Neural crest cell (in vitro differentiated cells): ENCODE data around the gene PRDM16. TPM values are rescaled to one million over a fixed set of nuclear protein-coding genes. Genes with fewer than 3 reads are reported as not detected.

Experiments
- DNase-seq: peaks from one replicate; pipeline ENCODE4 v3.0.0; 2021; ENCODE audit warnings: low read depth, mixed read lengths, low spot score
- H3K27ac Mint-ChIP-seq: one replicate; pipeline ENCODE4 v1.8.0; 2021; ENCODE audit warnings: mild to moderate bottlenecking, mixed read lengths; ENCODE audit not compliant: unreplicated experiment
- H3K27me3 Mint-ChIP-seq: 2 replicates; pipeline ENCODE4 v1.8.0; 2021; ENCODE audit warnings: low read depth, mild to moderate bottlenecking, mixed read lengths
- H3K36me3 Mint-ChIP-seq: 2 replicates; pipeline ENCODE4 v1.8.0; 2021; ENCODE audit warnings: low read depth, mild to moderate bottlenecking, mixed read lengths
- H3K4me1 Mint-ChIP-seq: 2 replicates; pipeline ENCODE4 v1.8.0; 2021; ENCODE audit warnings: mixed read lengths
- H3K4me3 Mint-ChIP-seq: one replicate; pipeline ENCODE4 v1.8.0; 2021; ENCODE audit warnings: mild to moderate bottlenecking, mixed read lengths
- H3K9me3 Mint-ChIP-seq: 2 replicates; pipeline ENCODE4 v1.8.0; 2021; ENCODE audit warnings: mixed read lengths
- total RNA-seq: library from RNA; stranded (reverse); gene quantifications from 2 replicates; pipeline ENCODE4 v1.2.1, GENCODE V29; 2021
- TF ChIP-seq, protein P1 (sequence below): fragments of 200-600 bp; sonication (generic); conservative IDR thresholded peaks from 2 replicates; pipeline ENCODE4 v1.5.0; 2021; ENCODE audit warnings: antibody characterized with exemption, mild to moderate bottlenecking

The PRDM16 gene
- total RNA-seq, 1 donor from 2014 or later: 11.7 TPM

DNA sequence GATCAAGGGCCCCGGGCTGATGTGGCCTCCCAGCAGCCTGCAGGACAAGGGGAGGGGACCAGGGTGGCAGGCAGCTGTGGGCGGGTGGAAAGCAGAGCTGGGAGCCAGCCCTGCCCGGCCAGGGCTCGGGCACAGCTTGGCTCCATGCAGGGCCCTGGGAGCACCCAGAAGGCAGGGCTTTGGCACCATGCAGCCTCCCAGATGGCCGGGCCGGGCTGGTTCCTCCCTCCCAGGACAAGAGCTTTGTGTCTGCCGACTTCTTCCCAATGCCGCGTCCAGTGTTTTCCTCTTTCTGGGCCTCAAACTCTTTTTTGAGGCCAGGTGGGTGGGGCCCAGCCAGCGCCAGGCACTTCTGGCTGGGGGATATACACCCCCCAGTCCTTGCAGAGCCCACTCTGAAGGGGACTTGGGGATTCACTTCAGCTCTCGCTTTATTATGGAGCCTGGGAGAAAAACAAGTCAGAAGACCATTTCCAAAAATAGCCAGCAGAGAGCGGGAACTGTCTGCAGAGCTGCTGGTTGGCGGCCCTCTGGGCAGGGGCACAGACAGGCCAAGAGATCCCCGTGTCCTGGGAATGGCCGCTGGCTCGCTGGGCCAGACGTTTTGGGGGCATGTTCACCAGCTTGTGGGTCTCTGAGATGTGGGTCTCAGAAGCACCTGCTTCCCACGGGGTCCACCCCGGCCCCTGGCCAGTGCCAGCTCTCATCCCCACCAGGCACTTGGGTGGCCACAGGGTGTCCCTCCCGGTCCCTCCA is 281.7 kb downstream of the PRDM16 start:
- peaks cover 48% of the 10 kb centered on the region for H3K4me1 Mint-ChIP-seq
- TF ChIP-seq, protein P1, sequence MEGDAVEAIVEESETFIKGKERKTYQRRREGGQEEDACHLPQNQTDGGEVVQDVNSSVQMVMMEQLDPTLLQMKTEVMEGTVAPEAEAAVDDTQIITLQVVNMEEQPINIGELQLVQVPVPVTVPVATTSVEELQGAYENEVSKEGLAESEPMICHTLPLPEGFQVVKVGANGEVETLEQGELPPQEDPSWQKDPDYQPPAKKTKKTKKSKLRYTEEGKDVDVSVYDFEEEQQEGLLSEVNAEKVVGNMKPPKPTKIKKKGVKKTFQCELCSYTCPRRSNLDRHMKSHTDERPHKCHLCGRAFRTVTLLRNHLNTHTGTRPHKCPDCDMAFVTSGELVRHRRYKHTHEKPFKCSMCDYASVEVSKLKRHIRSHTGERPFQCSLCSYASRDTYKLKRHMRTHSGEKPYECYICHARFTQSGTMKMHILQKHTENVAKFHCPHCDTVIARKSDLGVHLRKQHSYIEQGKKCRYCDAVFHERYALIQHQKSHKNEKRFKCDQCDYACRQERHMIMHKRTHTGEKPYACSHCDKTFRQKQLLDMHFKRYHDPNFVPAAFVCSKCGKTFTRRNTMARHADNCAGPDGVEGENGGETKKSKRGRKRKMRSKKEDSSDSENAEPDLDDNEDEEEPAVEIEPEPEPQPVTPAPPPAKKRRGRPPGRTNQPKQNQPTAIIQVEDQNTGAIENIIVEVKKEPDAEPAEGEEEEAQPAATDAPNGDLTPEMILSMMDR: no peak
- H3K27ac Mint-ChIP-seq: no peak overlapping the region
- H3K9me3 Mint-ChIP-seq: no peaks in the 10 kb centered on the region
- peaks cover 6% of the 10 kb centered on the region for H3K27me3 Mint-ChIP-seq
- no peaks in the 10 kb centered on the region for H3K36me3 Mint-ChIP-seq
- H3K4me3 Mint-ChIP-seq: no peak overlapping the region
- no peak for DNase-seq

DNA sequence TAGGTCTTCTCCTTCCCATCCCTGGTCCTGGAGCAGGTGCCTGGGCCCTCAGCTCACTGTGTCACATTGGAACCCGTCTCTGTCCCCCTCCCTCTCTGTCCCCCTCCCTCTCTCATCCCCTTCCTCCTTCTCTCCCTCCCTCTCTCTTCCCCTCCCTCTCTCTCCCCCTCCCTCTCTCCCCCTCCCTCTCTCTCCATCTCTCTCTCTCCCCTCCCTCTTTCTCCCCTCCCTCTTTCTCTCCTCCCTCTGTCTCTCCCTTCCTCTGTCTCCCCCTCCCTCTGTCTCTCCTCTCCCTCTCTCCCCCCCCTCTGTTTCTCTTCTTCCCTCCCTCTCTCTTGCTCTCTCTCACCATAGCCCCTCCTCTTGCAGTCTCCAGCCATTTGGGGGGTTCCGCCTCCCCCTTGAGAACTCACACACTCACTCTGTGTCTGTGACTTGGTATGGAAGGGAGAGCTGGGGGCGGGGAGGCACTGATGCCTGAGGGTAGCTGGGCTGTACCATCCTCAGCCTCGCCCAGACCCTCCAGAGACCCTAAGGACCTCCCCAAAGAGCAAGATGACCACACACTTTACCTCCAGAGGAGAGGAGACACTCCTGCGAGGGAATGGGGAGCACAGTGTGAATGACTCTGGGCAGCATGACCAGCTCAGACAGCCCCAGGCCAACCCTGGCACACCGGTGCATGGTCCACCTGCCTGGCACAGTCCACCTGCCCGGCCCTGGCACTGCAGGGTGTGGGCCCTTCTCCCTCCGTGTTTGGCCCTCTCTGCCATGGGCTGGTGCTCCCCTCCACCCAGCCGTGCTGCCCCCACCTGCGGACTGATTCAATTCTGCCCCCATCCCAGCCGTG is 282.7 kb downstream of the PRDM16 start:
- no peaks in the 10 kb centered on the region for H3K36me3 Mint-ChIP-seq
- no peak overlapping the region for H3K4me3 Mint-ChIP-seq
- no peak for DNase-seq
- peaks cover 38% of the 10 kb centered on the region for H3K4me1 Mint-ChIP-seq
- peaks cover 6% of the 10 kb centered on the region for H3K27me3 Mint-ChIP-seq
- no peaks in the 10 kb centered on the region for H3K9me3 Mint-ChIP-seq
- TF ChIP-seq, protein P1: no peak
- H3K27ac Mint-ChIP-seq: peak overlapping the region; percentile 97

DNA sequence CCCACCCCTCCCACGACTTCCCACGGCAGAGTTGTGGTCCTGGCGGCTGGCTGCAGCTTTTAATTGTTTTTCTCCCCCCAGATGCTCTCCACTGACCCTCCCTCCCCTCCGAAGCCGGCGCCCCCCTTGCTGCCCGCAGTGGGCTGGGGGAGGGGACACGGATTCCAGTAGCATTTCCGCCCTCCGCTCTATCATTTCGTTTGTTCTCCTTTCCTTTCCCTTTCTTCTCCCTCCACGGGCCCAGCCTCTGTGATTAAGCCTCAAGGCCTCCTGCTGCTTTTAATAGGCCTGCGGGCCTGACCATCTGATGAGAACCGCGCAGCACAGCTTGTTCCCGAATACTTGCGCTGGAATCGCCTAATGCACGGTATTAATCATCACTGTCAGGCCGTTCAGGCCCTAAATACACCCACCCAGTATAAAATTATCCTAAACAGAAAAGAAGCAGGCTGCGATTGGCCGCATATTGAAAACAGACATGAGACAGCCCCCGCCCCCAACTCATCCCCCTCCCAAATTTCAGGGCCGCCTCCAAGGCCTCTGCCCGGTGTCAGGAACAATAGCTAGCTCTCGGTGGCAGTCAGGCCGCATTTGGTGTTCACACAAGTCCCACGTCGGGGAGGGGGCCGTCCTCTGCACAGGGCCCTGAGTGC is 283.4 kb downstream of the PRDM16 start:
- Mint-ChIP-seq H3K36me3 (no peaks in the 10 kb centered on the region), H3K27me3 (peaks cover 6% of the 10 kb centered on the region), H3K27ac (peak overlapping the region; percentile 97), H3K4me3 (peak overlapping the region; percentile 81), H3K9me3 (no peaks in the 10 kb centered on the region), H3K4me1 (peaks cover 37% of the 10 kb centered on the region)
- DNase-seq: peak; percentile 38
- TF ChIP-seq, protein P1: no peak

DNA sequence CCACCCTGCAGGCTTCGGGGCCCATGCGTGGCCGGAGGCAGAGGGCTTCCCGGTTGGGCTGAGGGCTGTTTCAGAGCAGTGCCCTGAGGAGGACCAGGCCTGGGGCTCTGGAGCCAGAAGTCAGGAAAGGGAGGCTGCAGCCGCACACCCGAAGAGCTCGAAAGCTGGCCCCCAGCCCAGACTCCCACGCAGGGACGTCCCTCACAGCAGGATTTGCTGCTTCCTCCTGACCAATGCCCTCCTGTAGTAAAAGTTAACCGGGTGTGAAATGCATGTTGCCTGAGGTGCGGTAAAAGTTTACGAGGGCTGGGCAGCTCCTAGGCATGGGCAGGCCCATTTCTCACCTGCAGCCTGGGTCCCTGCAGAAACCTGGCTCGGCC is 283.9 kb downstream of the PRDM16 start:
- Mint-ChIP-seq H3K4me3 (no peak overlapping the region), H3K27ac (peak overlapping the region; percentile 14), H3K4me1 (peaks cover 36% of the 10 kb centered on the region)

DNA sequence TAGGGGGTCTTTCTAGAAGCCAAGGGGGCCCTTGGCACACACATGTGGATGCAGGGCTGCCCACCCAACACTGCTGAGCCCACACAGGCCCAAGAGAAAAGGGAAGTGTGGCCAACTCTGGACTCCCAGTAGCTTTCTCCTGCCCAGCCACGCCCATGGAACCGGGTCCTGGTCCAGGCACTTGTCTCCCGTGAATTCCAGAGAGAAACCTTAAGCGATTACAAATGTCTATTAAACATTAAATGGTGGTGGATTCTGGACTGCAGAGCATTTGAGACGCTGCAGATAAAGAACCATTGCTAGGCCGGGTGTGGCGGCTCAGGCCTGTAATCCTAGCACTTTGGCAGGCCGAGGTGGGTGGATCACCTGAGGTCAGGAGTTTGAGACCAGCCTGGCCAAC is 284.9 kb downstream of the PRDM16 start:
- no peak for DNase-seq
- Mint-ChIP-seq H3K4me1 (peaks cover 29% of the 10 kb centered on the region), H3K36me3 (no peaks in the 10 kb centered on the region), H3K27ac (no peak overlapping the region), H3K27me3 (peaks cover 6% of the 10 kb centered on the region), H3K9me3 (no peaks in the 10 kb centered on the region), H3K4me3 (no peak overlapping the region)
- TF ChIP-seq, protein P1: no peak

More for the DNA sequence above, 283.9 kb downstream of the PRDM16 start:
- Mint-ChIP-seq H3K9me3 (no peaks in the 10 kb centered on the region), H3K36me3 (no peaks in the 10 kb centered on the region), H3K27me3 (peaks cover 6% of the 10 kb centered on the region)
- DNase-seq: no peak
- TF ChIP-seq, protein P1: no peak
